Kidney (tissue), 14 donors: Measurements from ENCODE around the gene ADGRA3. TPM values are rescaled to one million over a fixed set of nuclear protein-coding genes. Genes with fewer than 3 reads are reported as not detected.

Experiments
- DNase-seq, 5 donors: peaks; one replicate each; pipeline ENCODE4 v3.0.0-alpha.2; 2013 to 2020
- FAIRE-seq: peaks from 2 replicates; lab custom pipeline; 2012; peaks lifted over from hg19 to GRCh38; lab: Jason Lieb, UNC
- H3K27ac ChIP-seq, 2 donors: one replicate each; pipeline ENCODE4 v1.7.0; 2013; ENCODE audit warnings: low read depth in 2 of 2, low read length in 2 of 2, inconsistent platforms in 1 of 2
- H3K27me3 ChIP-seq: one replicate; pipeline ENCODE4 v1.7.1; 2013; ENCODE audit warnings: low read length, inconsistent platforms; ENCODE audit not compliant: control insufficient read depth, insufficient read depth
- H3K36me3 ChIP-seq, 3 donors: one replicate each; pipeline versions ENCODE4 v1.7.0 to v1.7.1; 2013; ENCODE audit warnings: low read length in 3 of 3, control low read depth in 1 of 3, inconsistent platforms in 1 of 3; ENCODE audit not compliant: insufficient read depth in 3 of 3, control insufficient read depth in 2 of 3
- H3K4me1 ChIP-seq, 3 donors: one replicate each; pipeline versions ENCODE4 v1.7.0 to v1.7.1; 2013; ENCODE audit warnings: low read length in 3 of 3, inconsistent platforms in 1 of 3, low read depth in 1 of 3; ENCODE audit not compliant: control insufficient read depth in 2 of 3, insufficient read depth in 2 of 3
- H3K4me3 ChIP-seq, 3 donors: one replicate each; pipeline versions ENCODE4 v1.7.0 to v1.8.1; 2013; ENCODE audit warnings: low read length in 3 of 3, control low read depth in 1 of 3, inconsistent platforms in 1 of 3
- H3K9ac ChIP-seq, 3 donors: one replicate each; pipeline versions ENCODE4 v1.7.0 to v1.7.1; 2013; ENCODE audit warnings: low read length in 3 of 3, control low read depth in 1 of 3, inconsistent platforms in 1 of 3
- H3K9me3 ChIP-seq, 3 donors: one replicate each; pipeline versions ENCODE4 v1.7.0 to v1.7.1; 2013; ENCODE audit warnings: low read length in 3 of 3, control low read depth in 1 of 3, inconsistent platforms in 1 of 3; ENCODE audit not compliant: control insufficient read depth in 2 of 3, insufficient read depth in 1 of 3
- CTCF ChIP-seq: IDR thresholded peaks from 3 replicates; pipeline ENCODE4 v1.5.1; 2012; ENCODE audit warnings: mild to moderate bottlenecking, moderate library complexity, borderline replicate concordance; ENCODE audit not compliant: insufficient read depth; ENCODE audit errors: extremely low read depth
- intact Hi-C: fragments of 100-400 bp; cut with DNase I; formaldehyde crosslinking; loops from one replicate; pipeline ENCODE4 v1.11.1; 2022
- polyA plus RNA-seq: library from polyadenylated mRNA; stranded (reverse); fragments of 350-450 nt; fragmentation: Illumina TruSeq; extraction: RNeasy Lipid Tissue Mini Kit (QIAGEN cat#74804); gene quantifications from one replicate; pipeline ENCODE4 v1.2.3, GENCODE V29; 2014; ENCODE audit warnings: low read depth, low replicate concordance; ENCODE audit not compliant: insufficient read depth
- total RNA-seq: library from RNA; stranded (reverse); fragmentation: NEBNext Ultra II Directional; extraction: Animal tissue kit (Norgen Biotek cat#: 25700); gene quantifications from one replicate; pipeline ENCODE4 v1.2.1, GENCODE V29; 2021
- donor health status: control.
- donor health status: control.
- donor health status: control.
- donor health status: control.
- donor health status: control.
- donor health status: DM: yes; HTN: yes; CAD: no.
- donor health status: Normal renal cell carcinoma (clear cell type).

ADGRA3 gene
- total and polyA plus RNA-seq, 2 donors from 2014 or later: 8.2 to 28.7 TPM

GRCh38 chr4:22463179-22463578, 52.7 kb downstream of the ADGRA3 start:
- peaks cover under 1 to 3% (median 2%) of the 10 kb centered on the region in 3 donors for H3K4me1 ChIP-seq
- no peak for TF ChIP-seq CTCF
- no peaks in the 10 kb centered on the region for H3K27me3 ChIP-seq
- no peak overlapping the region for H3K27ac ChIP-seq
- H3K4me3 ChIP-seq: no peak overlapping the region
- H3K36me3 ChIP-seq: no peaks in the 10 kb centered on the region
- DNase-seq: no peak
- FAIRE-seq: no peak
- H3K9me3 ChIP-seq: no peaks in the 10 kb centered on the region
- intact Hi-C loops: no loop called here
- no peak overlapping the region for H3K9ac ChIP-seq

- Histone ChIP-seq H3K27me3 (no peaks in the 10 kb centered on the region), H3K9me3 (no peaks in the 10 kb centered on the region), H3K4me3 (no peak overlapping the region), H3K36me3 (no peaks in the 10 kb centered on the region), H3K4me1 (peaks cover 2 to 6% (median 3%) of the 10 kb centered on the region in 3 donors), H3K9ac (no peak overlapping the region), H3K27ac (no peak overlapping the region)
- no peak for DNase-seq
- no peak for TF ChIP-seq CTCF
- intact Hi-C loops: no loop called here
- no peak for FAIRE-seq
Observed at GRCh38 chr4:22462688-22463087, 53.2 kb downstream of the ADGRA3 start.

- H3K9me3 ChIP-seq: no peaks in the 10 kb centered on the region
- no peak overlapping the region for H3K4me3 ChIP-seq
- no peaks in the 10 kb centered on the region for H3K36me3 ChIP-seq
- no peak for TF ChIP-seq CTCF
- no peak for FAIRE-seq
- H3K4me1 ChIP-seq: peaks cover 2 to 6% (median 3%) of the 10 kb centered on the region in 3 donors
- no peak for DNase-seq
- no peak overlapping the region for H3K9ac ChIP-seq
- H3K27me3 ChIP-seq: no peaks in the 10 kb centered on the region
- H3K27ac ChIP-seq: no peak overlapping the region
- intact Hi-C loops: no loop called here
Observed at GRCh38 chr4:22460266-22460665, 55.6 kb downstream of the ADGRA3 start.

- H3K4me3 ChIP-seq: peak overlapping the region in 1 of 3 donors; percentile 12
- DNase-seq (peak in 4 of 5 donors; percentile 56 to 82 (median 73)), FAIRE-seq (no peak)
- peaks cover 0 to 2% (median 0%) of the 10 kb centered on the region in 3 donors for H3K36me3 ChIP-seq
- no peak overlapping the region for H3K9ac ChIP-seq
- H3K4me1 ChIP-seq: peaks cover 2 to 6% (median 3%) of the 10 kb centered on the region in 3 donors
- no peaks in the 10 kb centered on the region for H3K9me3 ChIP-seq
- intact Hi-C loops: no loop called here
- no peak overlapping the region for H3K27ac ChIP-seq
- TF ChIP-seq CTCF: no peak
- H3K27me3 ChIP-seq: no peaks in the 10 kb centered on the region
Observed at GRCh38 chr4:22458098-22458497, 57.8 kb downstream of the ADGRA3 start.
